ENCODE measurements around the gene CES3.

CES3 gene

GRCh38 chr16:67022531-67023214 lies 61.6 kb downstream of the CES3 start:
- no peak for TF ChIP-seq CTCF (IDR thresholded peaks at IDR 0.05; ENCODE audit: insufficient read depth, missing control alignments)
- FAIRE-seq = no peak
- no peak for DNase-seq (ENCODE audit: insufficient read length, low spot score)

- DNase-seq (ENCODE audit: insufficient read length, low spot score) (no peak), FAIRE-seq (no peak)
- TF ChIP-seq CTCF (IDR thresholded peaks at IDR 0.05; ENCODE audit: insufficient read depth, missing control alignments) = no peak
Observed at GRCh38 chr16:67023689-67024088, 62.6 kb downstream of the CES3 start.
